Esophagus mucosa (tissue), 1 donor: ENCODE data around the gene MTHFD1. TPM values are rescaled to one million over a fixed set of nuclear protein-coding genes. Genes with fewer than 3 reads are reported as not detected.

ENCODE experiments used
- ATAC-seq: fragments of 200-7000 bp; cut with Tn5 transposase; one replicate; pipeline ENCODE4 v1.9.1; 2020
- total RNA-seq: library from RNA; stranded (reverse); gene quantifications from one replicate; pipeline ENCODE4 v1.2.4, GENCODE V29; 2023
- donor health status: DM: yes; HTN: yes; CAD: no.

The MTHFD1 gene
- total RNA-seq, 1 donor from 2014 or later, result 76.0 TPM

DNA sequence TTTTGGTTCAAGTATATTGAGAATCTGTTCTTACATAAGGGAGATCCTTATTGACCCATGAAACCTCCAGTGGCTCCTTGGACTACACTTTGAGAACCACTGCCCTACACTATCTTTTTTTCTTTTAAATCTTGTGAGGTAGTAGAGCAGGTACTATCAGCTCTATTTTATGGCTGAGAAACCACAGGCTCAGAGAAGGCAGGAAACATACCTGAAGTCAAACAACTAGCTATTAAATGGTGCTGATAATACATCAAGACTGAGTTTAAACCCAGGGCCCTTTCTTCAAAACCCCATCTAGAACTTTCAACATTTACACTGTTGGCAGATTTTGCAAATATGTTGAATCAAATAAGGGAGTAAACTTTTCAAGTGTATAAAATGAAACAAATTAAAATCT, 108.6 kb downstream of the MTHFD1 start:
- ATAC-seq, result no peak

GRCh38 chr14:64500088-64500487, 111.9 kb downstream of the MTHFD1 start:
- no peak for ATAC-seq

GRCh38 chr14:64501411-64502171, 113.4 kb downstream of the MTHFD1 start:
- no peak for ATAC-seq

GRCh38 chr14:64502456-64502855, 114.3 kb downstream of the MTHFD1 start:
- ATAC-seq, result no peak

- peak; percentile 34 for ATAC-seq
Observed at GRCh38 chr14:64502887-64503433, 114.8 kb downstream of the MTHFD1 start.

DNA sequence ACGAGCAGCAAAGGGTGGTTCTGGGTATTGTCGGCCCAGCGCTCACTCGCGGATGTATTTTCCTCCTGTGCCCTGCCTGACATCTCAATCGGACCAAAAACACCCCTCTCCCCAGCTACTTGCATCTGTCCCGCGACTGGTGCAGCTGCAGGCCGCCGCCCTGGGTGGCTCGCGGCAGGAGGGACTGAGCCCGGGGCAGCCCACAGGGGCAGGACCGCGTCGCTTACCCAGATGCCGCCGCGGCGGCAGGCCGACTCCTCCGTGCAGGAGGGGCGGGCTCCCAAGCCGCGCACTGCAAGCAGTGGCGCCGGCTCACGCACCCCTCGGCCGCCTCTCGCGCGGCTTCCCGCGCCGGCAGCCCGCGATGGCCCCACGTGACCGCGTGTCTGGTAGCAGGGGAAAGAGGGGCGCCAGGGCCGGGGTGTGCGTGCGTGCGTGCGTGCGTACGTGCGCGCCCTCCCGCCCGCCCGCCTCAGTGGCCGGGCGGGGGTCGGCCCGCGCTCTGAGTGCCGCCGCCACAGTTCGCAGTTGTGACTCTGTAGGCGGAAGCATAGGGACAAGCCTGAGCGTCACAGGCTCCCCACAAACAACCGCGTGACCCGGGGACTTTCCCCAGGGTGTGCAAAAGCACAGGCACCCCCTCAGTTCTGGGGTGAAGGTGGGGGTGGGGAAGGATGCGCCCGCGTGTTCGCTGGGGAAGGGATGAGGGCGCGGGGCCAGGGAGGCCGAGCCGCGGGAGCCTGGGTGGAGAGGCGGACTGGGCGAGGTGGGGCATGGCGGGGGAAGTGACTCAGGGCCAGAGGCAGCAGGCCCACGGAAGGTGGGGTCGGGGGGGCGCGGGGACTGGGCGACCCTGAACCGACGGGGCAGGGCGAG, 115.5 kb downstream of the MTHFD1 start, which contains the start of gene ZBTB25:
Gene ZBTB25 (minus strand): TSS at position 405 of the 876 bp plus-strand sequence. CDS start 13,305 bp downstream, outside the sequence.
- peak; percentile 87 for ATAC-seq

GRCh38 chr14:64504310-64504896, 116.2 kb downstream of the MTHFD1 start, which contains the start of gene ZBTB1:
Gene ZBTB1 (plus strand): TSS chr14:64504770. CDS start chr14:64521505, 16,735 bp downstream.
- peak; percentile 70 for ATAC-seq

- ATAC-seq, result peak; percentile 56
Observed at GRCh38 chr14:64504897-64505794, 117.0 kb downstream of the MTHFD1 start.

GRCh38 chr14:64506721-64507120, 118.6 kb downstream of the MTHFD1 start:
- no peak for ATAC-seq

DNA sequence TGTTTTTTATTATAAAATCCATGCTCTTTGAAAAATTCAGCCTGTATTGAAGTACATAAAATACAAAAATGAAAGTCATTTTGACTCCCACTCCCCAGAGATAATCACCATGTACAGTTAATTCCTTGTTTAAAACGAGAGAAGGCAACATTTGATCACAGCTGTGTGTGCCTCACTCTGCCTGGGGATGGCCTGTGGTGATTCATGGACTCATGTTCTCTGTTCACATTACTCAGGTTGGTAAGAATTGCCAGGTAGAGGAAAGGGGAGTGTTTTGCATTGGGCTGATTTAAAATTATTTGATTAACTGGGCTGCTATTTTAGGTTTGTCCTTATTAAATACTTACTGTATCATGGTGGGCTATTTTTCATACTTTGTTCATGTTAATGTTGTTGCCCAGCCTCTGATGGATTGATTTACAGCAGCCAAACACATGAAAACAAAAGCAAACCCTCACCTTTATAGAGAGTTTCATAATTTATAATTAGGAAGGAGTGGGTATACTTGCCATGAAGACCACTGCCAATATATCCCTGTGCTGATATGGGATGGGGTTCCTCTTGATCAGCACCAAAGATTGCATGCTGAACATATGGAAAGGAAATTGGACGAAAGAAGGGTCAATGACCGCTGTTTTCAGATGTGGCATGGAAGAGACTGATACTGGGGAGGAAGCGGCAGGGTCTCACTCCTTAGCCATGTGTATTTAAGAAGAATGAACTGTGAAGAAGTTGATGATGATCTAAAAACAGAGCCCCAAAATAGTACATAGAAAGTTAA, 119.4 kb downstream of the MTHFD1 start:
- ATAC-seq, result no peak

GRCh38 chr14:64508215-64508776, 120.1 kb downstream of the MTHFD1 start:
- ATAC-seq, result no peak

DNA sequence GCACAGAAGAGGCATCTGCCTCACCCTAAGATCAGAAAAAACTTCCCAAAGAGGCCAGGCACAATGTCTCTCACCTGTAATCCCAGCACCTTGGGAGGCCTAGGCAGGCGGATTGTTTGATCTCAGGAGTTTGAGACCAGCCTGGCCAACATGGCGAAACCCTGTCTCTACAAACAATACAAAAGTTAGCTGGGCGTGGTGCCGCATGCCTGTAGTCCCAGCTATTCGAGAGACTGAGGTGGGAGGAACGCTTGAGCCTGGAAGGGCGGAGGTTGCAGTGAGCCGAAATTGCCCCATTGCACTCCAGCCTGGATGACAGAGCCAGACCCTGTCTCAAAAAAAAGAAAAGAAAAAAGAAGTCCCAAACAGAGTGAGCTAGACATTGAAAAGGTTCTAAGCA, 120.9 kb downstream of the MTHFD1 start:
- ATAC-seq, result no peak

Other genes starting within 250 kb of the MTHFD1 start
- 0.48 TPM for gene ESR2, start 94.0 kb upstream of the MTHFD1 start, total RNA-seq
- 0.16 TPM for gene AKAP5, start 77.1 kb downstream of the MTHFD1 start, total RNA-seq
- 5.9 TPM for gene ZBTB25, start 115.5 kb downstream of the MTHFD1 start, total RNA-seq
- 16.5 TPM for gene ZBTB1, start 116.4 kb downstream of the MTHFD1 start, total RNA-seq
- gene HSPA2, start 152.4 kb downstream of the MTHFD1 start, total RNA-seq, result 14.0 TPM
- 0.20 TPM for gene PPP1R36, start 161.6 kb downstream of the MTHFD1 start, total RNA-seq